HepG2 (cell line): ENCODE data around the gene LAP3. TPM values are rescaled to one million over a fixed set of nuclear protein-coding genes. Genes with fewer than 3 reads are reported as not detected.

Experiments used
- ADNP ChIP-seq: sonication (generic); formaldehyde crosslinking; IDR thresholded peaks from 2 replicates; pipeline ENCODE4 v1.4.0; 2020; ENCODE audit warnings: missing genetic modification reagents
- ARID5B ChIP-seq: IDR thresholded peaks from 2 replicates; pipeline ENCODE4 v1.4.0; 2020; ENCODE audit warnings: mild to moderate bottlenecking, missing genetic modification reagents
- BORCS8-MEF2B ChIP-seq: sonication (generic); formaldehyde crosslinking; IDR thresholded peaks from 2 replicates; pipeline ENCODE4 v1.8.0; 2022; ENCODE audit warnings: mild to moderate bottlenecking, missing genetic modification reagents
- E2F2 ChIP-seq: sonication (generic); formaldehyde crosslinking; IDR thresholded peaks from 2 replicates; pipeline ENCODE4 v1.4.0; 2020; ENCODE audit warnings: missing genetic modification reagents, borderline replicate concordance
- FOXK2 ChIP-seq: fragments of 450-650 bp; IDR thresholded peaks from 2 replicates; pipeline ENCODE4 v1.6.1; 2016
- GMEB1 ChIP-seq: sonication (generic); formaldehyde crosslinking; IDR thresholded peaks from 2 replicates; pipeline ENCODE4 v1.5.1; 2020; ENCODE audit warnings: missing genetic modification reagents, mild to moderate bottlenecking, borderline replicate concordance
- KLF12 ChIP-seq: sonication (generic); formaldehyde crosslinking; IDR thresholded peaks from 2 replicates; pipeline ENCODE4 v1.4.0; 2020; ENCODE audit warnings: missing genetic modification reagents, borderline replicate concordance
- LCORL ChIP-seq, 2 experiments: fragments of 450-650 bp in 1 of 2; sonication (generic) in 1 of 2; formaldehyde crosslinking in 1 of 2; IDR thresholded peaks; 2 replicates each; pipeline versions ENCODE4 v1.5.0 to v1.6.1; 2017 to 2020; ENCODE audit warnings: antibody characterized with exemption in 1 of 2, missing genetic modification reagents in 1 of 2
- MLXIP ChIP-seq: sonication (generic); formaldehyde crosslinking; IDR thresholded peaks from 2 replicates; pipeline ENCODE4 v1.9.0; 2021; ENCODE audit warnings: missing genetic modification reagents, borderline replicate concordance
- NFIC ChIP-seq: IDR thresholded peaks from 2 replicates; pipeline ENCODE4 v1.6.1; 2012; ENCODE audit warnings: mild to moderate bottlenecking, low read length, inconsistent platforms
- NFRKB ChIP-seq: fragments of 450-650 bp; IDR thresholded peaks from 2 replicates; pipeline ENCODE4 v1.6.1; 2017
- PLSCR1 ChIP-seq: sonication (generic); formaldehyde crosslinking; IDR thresholded peaks from 2 replicates; pipeline ENCODE4 v1.5.0; 2020; ENCODE audit warnings: missing genetic modification reagents, mild to moderate bottlenecking, borderline replicate concordance
- POLR2G ChIP-seq: fragments of 200-400 bp; formaldehyde crosslinking; IDR thresholded peaks from 2 replicates; pipeline ENCODE4 v1.6.1; 2018; ENCODE audit warnings: mild to moderate bottlenecking, low read depth, low read length, moderate library complexity
- RFX5 ChIP-seq: IDR thresholded peaks from 2 replicates; pipeline ENCODE4 v1.6.1; 2011; ENCODE audit warnings: low read depth, low read length, improper control_type of control experiment
- ZBTB20 ChIP-seq: sonication (generic); formaldehyde crosslinking; IDR thresholded peaks from 2 replicates; pipeline ENCODE4 v1.8.1; 2023; ENCODE audit warnings: missing genetic modification reagents, low read depth, mild to moderate bottlenecking, borderline replicate concordance
- ZNF101 ChIP-seq: sonication (generic); formaldehyde crosslinking; IDR thresholded peaks from 2 replicates; pipeline ENCODE4 v1.4.0; 2020; ENCODE audit warnings: mild to moderate bottlenecking, low read depth, missing genetic modification reagents, borderline replicate concordance
- ZNF3 ChIP-seq: IDR thresholded peaks from 2 replicates; pipeline ENCODE4 v1.7.0; 2017; ENCODE audit warnings: inconsistent platforms
- ZNF749 ChIP-seq: sonication (generic); formaldehyde crosslinking; IDR thresholded peaks from 2 replicates; pipeline ENCODE4 v1.8.0; 2022; ENCODE audit warnings: mild to moderate bottlenecking, missing genetic modification reagents, moderate library complexity, borderline replicate concordance
- polyA plus RNA-seq, 8 experiments: library from polyadenylated mRNA; depleted of rRNA in 3 of 8; stranded (reverse) in 7 of 8; unstranded in 1 of 8; fragments of >200 nt; fragmentation: Illumina TruSeq in 4 of 8; extraction: Trizol in 4 of 8; gene quantifications; 2 replicates each; pipeline versions ENCODE4 v1.2.1 to v1.2.3, GENCODE V29; 2011 to 2016; ENCODE audit warnings: low read depth in 4 of 8, missing spikeins in 1 of 8, mixed read lengths in 1 of 8; ENCODE audit not compliant: insufficient read depth in 1 of 8
- total RNA-seq, 5 experiments: library from RNA; depleted of rRNA; stranded (reverse); fragments of >200 nt; fragmentation: Illumina TruSeq; extraction: Trizol; gene quantifications; 2 replicates each; pipeline ENCODE4 v1.2.3, GENCODE V29; 2016; ENCODE audit warnings: low read depth in 1 of 5

Gene LAP3
- total and polyA plus RNA-seq, 2 of the 13 experiments (the other 11 are each of a cell fraction or from before 2014, with no cell fraction given) = 106 to 125 TPM

- peak; percentile 23 for TF ChIP-seq ARID5B (CRISPR knock-in tag)
- TF ChIP-seq ZBTB20 = peak; percentile 66; the same call in 1 of the 2 replicates
- no peak for TF ChIP-seq KLF12
- peak; percentile 96 for TF ChIP-seq GMEB1 (CRISPR knock-in tag)
- TF ChIP-seq ZNF101 (CRISPR knock-in tag) = no peak
- TF ChIP-seq FOXK2 = peak; percentile 88
- TF ChIP-seq PLSCR1 = no peak
- 0 out of 2 replicates have a peak, but pooled peaks have one; percentile 28 for TF ChIP-seq ZNF3 (CRISPR knock-in tag)
- TF ChIP-seq ADNP = no peak
- TF ChIP-seq BORCS8-MEF2B = peak; percentile 92
- TF ChIP-seq LCORL (IDR thresholded peaks at IDR 0.05) = no peak
- peak; percentile 52; the same call in 1 of the 2 replicates for TF ChIP-seq LCORL (CRISPR knock-in tag; IDR thresholded peaks at IDR 0.05)
- TF ChIP-seq POLR2G = peak; percentile 91
- TF ChIP-seq RFX5 = peak; percentile 69; the same call in 1 of the 2 replicates
- TF ChIP-seq NFIC = no peak
- TF ChIP-seq NFRKB = no peak
- TF ChIP-seq E2F2 (CRISPR knock-in tag) = no peak
- peak; percentile 57; the same call in 1 of the 2 replicates for TF ChIP-seq ZNF749 (CRISPR knock-in tag)
- TF ChIP-seq MLXIP (CRISPR knock-in tag) = 0 out of 2 replicates have a peak, but pooled peaks have one; percentile 18
Observed at GRCh38 chr4:17576932-17577664, at the start of gene LAP3 (continued).
